AG09319 (cell line): Measurements from ENCODE around the gene UBE2QL1.

Experiments used
- DNase-seq: peaks from one replicate; pipeline ENCODE4 v3.0.0-alpha.2; 2010; ENCODE audit warnings: low read depth; ENCODE audit errors: extremely low read depth
- TF ChIP-seq, protein P1 (sequence below): IDR thresholded peaks from 2 replicates; pipeline ENCODE4 v1.5.1; 2011; ENCODE audit warnings: low read depth, mild to moderate bottlenecking, inconsistent platforms, low read length, moderate library complexity

Gene UBE2QL1

DNA sequence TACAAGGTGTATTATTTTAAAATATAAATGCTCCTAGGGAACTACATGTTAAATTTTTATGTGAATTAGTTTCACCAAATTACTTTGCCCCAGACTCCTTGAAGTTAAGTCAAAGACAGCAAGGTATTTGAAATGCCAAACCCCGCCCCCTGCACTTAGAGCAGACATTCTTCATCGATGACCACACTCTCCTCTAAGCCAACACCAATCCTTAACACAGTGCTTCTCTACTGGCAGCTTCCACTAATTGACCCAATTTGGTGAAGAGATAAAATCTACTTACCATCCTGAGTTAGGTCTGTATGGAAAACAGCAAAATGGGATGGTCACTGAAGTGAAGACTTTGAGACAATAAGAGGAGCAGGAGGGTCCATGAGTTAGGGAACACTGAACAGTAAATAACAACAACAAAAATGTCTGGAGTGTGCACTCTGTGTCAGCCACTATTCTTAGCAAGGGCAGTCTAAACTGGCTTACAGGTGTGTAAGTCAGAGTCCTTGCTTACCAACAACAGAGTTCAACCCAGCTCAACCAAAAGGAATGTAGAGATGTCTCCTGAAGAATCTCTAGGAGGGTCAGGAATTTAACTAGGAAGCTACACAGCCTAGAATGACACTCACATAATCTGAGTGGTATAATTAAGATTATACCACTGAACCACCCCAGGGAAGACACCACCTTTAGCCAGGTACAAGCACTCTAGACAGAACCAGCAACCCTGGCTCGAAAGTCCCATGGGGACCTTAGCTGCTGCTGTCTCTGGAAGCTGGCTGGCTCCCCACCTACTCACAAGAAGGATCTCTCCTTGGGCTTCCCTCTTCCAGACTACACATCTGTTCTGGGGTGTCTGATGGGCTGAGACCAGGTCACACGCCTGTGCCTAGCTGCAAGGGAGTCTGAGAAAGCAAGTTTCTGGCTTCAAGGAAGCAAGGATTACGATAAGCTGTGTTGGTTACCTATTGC is 8.8 kb upstream of the UBE2QL1 start:
- TF ChIP-seq, protein P1, sequence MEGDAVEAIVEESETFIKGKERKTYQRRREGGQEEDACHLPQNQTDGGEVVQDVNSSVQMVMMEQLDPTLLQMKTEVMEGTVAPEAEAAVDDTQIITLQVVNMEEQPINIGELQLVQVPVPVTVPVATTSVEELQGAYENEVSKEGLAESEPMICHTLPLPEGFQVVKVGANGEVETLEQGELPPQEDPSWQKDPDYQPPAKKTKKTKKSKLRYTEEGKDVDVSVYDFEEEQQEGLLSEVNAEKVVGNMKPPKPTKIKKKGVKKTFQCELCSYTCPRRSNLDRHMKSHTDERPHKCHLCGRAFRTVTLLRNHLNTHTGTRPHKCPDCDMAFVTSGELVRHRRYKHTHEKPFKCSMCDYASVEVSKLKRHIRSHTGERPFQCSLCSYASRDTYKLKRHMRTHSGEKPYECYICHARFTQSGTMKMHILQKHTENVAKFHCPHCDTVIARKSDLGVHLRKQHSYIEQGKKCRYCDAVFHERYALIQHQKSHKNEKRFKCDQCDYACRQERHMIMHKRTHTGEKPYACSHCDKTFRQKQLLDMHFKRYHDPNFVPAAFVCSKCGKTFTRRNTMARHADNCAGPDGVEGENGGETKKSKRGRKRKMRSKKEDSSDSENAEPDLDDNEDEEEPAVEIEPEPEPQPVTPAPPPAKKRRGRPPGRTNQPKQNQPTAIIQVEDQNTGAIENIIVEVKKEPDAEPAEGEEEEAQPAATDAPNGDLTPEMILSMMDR = no peak
- no peak for DNase-seq

DNA sequence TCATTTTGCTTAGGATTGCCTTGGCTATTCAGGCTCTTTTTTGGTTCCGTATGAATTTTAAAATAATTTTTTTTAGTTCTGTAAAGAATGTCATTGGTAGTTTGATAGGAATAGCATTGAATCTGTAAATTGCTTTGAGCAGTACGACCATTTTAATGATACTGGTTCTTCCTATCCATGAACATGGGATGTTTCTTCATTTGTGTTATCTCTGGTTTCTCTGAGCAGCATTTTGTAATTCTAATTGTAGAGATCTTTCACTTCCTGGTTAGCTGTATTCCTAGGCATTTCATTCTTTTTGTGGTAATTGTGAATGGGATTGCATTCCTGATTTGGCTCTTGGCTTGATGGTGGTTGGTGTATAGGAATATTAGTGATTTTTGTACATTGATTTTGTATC is 6.3 kb upstream of the UBE2QL1 start:
- no peak for DNase-seq
- TF ChIP-seq, protein P1 = no peak

DNA sequence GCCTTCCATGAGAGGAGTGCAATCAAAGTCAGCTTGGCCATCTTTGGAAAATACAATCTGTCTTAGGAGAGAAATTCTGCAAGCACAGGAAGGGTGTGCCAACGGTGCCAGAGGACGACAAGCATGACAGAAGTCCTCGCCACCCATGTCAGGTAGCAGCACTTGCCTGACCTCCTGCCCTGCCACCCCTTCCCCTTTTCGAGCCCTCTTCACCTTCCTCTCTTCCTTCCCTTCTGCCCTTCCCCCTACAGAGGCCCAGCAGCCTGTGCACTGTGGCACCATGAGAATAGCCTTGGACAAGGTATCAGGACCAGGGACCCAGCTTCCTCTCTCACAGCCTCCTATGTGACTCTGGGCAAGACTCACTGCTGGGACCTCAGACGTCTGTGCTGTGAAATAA is 5.3 kb upstream of the UBE2QL1 start:
- no peak for DNase-seq
- TF ChIP-seq, protein P1 = no peak

DNA sequence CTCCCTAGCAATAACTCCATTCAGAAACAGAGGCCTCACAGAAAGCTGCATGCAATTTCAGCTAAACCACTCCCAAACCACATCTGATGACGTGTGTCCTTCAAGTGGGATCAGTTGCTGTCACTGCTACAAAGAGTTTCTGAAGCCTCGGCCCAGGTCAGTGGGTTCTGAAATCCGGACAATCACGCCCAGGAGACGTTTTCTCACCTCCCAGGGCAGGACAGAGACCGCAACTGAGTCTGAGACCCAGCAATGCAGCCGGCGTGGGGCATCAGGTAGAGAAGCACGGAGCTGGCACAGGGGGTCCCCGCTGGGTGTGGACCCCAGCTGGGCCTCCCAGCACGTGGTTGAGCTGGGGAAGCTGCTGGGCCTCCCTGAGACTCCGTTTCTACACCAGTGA is 2.6 kb upstream of the UBE2QL1 start:
- TF ChIP-seq, protein P1 = no peak
- no peak for DNase-seq

DNA sequence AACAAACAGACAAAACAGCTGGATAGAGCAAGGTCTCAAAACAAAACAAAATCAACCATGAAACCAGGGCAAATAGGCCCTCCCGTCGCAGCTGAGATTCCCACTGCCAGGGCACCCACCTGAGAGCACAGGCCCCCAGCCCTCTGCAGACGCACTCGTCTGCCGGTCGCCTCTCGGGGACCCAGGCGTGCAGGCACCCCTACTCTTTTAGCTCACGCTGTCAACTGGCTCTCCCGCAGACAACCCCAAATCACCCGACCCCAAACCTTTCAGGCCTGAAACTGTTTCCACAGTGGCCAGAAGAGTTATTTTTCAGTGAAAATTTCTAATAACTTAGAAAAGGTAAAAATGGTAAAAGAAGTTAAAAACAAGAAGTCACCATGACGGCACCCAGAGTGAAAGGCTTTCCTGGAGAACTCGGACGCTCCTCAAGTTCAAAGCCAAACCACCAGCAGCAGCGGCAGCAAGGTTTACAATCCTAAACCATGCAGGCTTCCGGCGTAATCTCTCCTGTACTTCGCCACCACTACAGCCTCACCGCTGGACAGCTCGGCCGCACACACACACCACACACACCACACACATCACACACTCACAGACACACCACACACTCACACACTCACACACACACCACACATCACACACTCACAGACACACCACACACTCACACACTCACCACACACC is 1.9 kb upstream of the UBE2QL1 start:
- TF ChIP-seq, protein P1 = no peak
- no peak for DNase-seq

DNA sequence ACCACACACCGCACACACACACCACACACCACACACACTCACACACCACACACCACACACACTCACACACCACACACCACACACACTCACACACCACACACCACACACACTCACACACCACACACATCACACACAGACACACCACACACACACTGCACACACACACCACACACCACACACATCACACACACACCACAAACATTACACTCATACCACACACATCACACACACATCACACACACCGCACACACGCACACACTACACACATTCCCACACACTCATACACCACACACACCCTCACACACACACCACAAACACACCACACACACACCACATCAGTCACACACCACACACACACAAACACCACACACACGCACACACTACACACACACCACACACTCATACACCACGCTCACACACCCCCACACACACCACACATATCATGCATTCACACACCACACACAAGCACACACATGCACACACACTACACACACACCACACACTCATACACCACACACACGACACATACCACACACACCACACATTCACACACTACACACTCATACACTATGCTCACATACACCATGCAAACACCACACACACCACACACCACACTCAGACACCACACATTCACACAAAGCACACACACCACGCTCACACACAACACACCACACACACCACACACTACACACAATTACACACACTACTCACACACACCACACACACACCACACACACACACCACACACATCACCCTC is 1.1 kb upstream of the UBE2QL1 start:
- no peak for DNase-seq
- TF ChIP-seq, protein P1 = no peak
